Activated CD8-positive, alpha-beta memory T cell treated with anti-CD3 and anti-CD28 coated beads for 36 hours (primary cell): Measurements from ENCODE around the gene ROBO4. TPM values are rescaled to one million over a fixed set of nuclear protein-coding genes. Genes with fewer than 3 reads are reported as not detected.

Source experiments
- CTCF ChIA-PET: fragments of 350-600 bp; sonication (Branson Sonifier 250); formaldehyde crosslinking; loops from one replicate; lab custom pipeline; 2021; ENCODE audit warnings: antibody characterized with exemption; lab: Charles Lee
- POLR2A ChIA-PET: fragments of 350-600 bp; sonication (Branson Sonifier 250); formaldehyde crosslinking; loops from one replicate; lab custom pipeline; 2021; ENCODE audit warnings: antibody characterized with exemption; lab: Charles Lee
- total RNA-seq, 2 experiments: library from RNA; stranded (reverse); gene quantifications; one replicate each; pipeline ENCODE4 v1.2.3, GENCODE V29; 2021

Gene ROBO4
- not detected for total RNA-seq

- ChIA-PET CTCF (no interaction called here), POLR2A (no interaction called here)
These were observed at the start of gene ROBO4 for GRCh38 chr11:124897674-124898262. Gene ROBO4, minus strand, starts transcription at chr11:124897865. Its CDS starts 70 bp downstream, at chr11:124897795.

GRCh38 chr11:124946735-124947141, 49.1 kb upstream of the ROBO4 start:
- POLR2A ChIA-PET, result no interaction called here
- CTCF ChIA-PET, result no interaction called here

- ChIA-PET POLR2A (no interaction called here), CTCF (no interaction called here)
These were observed 48.2 kb upstream of the ROBO4 start for GRCh38 chr11:124945826-124946225.

- CTCF ChIA-PET, result interaction anchor here (0.6 to 0.8 kb wide), 2 partner anchors 15 to 110 kb away, joined by 3 read pairs; no protein-coding TSS in a partner anchor
- POLR2A ChIA-PET, result no interaction called here
These were observed 46.9 kb upstream of the ROBO4 start for GRCh38 chr11:124944565-124944964.

GRCh38 chr11:124943741-124944140, 46.1 kb upstream of the ROBO4 start:
- ChIA-PET CTCF (interaction anchor here (0.6 kb wide), 1 partner anchor 109 kb away, joined by 3 read pairs; no protein-coding TSS in a partner anchor), POLR2A (no interaction called here)

GRCh38 chr11:124943254-124943616, 45.6 kb upstream of the ROBO4 start:
- POLR2A ChIA-PET, result no interaction called here
- CTCF ChIA-PET, result no interaction called here

GRCh38 chr11:124942466-124943253, 45.0 kb upstream of the ROBO4 start:
- POLR2A ChIA-PET, result no interaction called here
- CTCF ChIA-PET, result interaction anchor here (1.1 kb wide), 1 partner anchor 21 kb away, joined by 3 read pairs; no protein-coding TSS in a partner anchor

- POLR2A ChIA-PET, result interaction anchor here (0.6 kb wide), 1 partner anchor 15 kb away, joined by 4 read pairs; no protein-coding TSS in a partner anchor
- CTCF ChIA-PET, result interaction anchor here (0.6 to 1.1 kb wide), 3 partner anchors 9 to 20 kb away, joined by 3 to 4 read pairs (median 3); no protein-coding TSS in a partner anchor
These were observed 44.0 kb upstream of the ROBO4 start for GRCh38 chr11:124941703-124942102.

- POLR2A ChIA-PET, result interaction anchor here (0.7 kb wide), 1 partner anchor 58 kb away, joined by 3 read pairs; no protein-coding TSS in a partner anchor
- CTCF ChIA-PET, result no interaction called here
These were observed 41.3 kb upstream of the ROBO4 start for GRCh38 chr11:124938970-124939369.

GRCh38 chr11:124938206-124938765, 40.6 kb upstream of the ROBO4 start:
- CTCF ChIA-PET, result no interaction called here
- POLR2A ChIA-PET, result no interaction called here

- ChIA-PET POLR2A (no interaction called here), CTCF (no interaction called here)
These were observed 39.8 kb upstream of the ROBO4 start for GRCh38 chr11:124937336-124937935.

GRCh38 chr11:124935548-124936514, 38.2 kb upstream of the ROBO4 start, which contains the start of gene HEPACAM:
Gene HEPACAM, minus strand, starts transcription at chr11:124936047. Its CDS starts 41 bp downstream, at chr11:124936006.
- POLR2A ChIA-PET, result no interaction called here
- CTCF ChIA-PET, result interaction anchor here (1.2 kb wide), 1 partner anchor 8 kb away, joined by 3 read pairs; no protein-coding TSS in a partner anchor

- CTCF ChIA-PET, result no interaction called here
These were observed 37.3 kb upstream of the ROBO4 start for GRCh38 chr11:124934862-124935547.

GRCh38 chr11:124930799-124931198, 33.1 kb upstream of the ROBO4 start:
- ChIA-PET POLR2A (no interaction called here), CTCF (no interaction called here)

More at GRCh38 chr11:124934862-124935547, 37.3 kb upstream of the ROBO4 start:
- POLR2A ChIA-PET, result no interaction called here

GRCh38 chr11:124928942-124929665, 31.4 kb upstream of the ROBO4 start:
- ChIA-PET POLR2A (no interaction called here), CTCF (no interaction called here)

- ChIA-PET CTCF (interaction anchor here (1.5 kb wide), 1 partner anchor 47 kb away, joined by 3 read pairs; no protein-coding TSS in a partner anchor), POLR2A (no interaction called here)
These were observed 25.6 kb upstream of the ROBO4 start for GRCh38 chr11:124923296-124923695.

- CTCF ChIA-PET, result no interaction called here
- POLR2A ChIA-PET, result no interaction called here
These were observed 25.2 kb upstream of the ROBO4 start for GRCh38 chr11:124922831-124923230.
